Glutamatergic neuron (in vitro differentiated cells): ENCODE data around the gene ALDH16A1. TPM values are rescaled to one million over a fixed set of nuclear protein-coding genes. Genes with fewer than 3 reads are reported as not detected.

Experiments used
- DNase-seq: peaks from one replicate; pipeline ENCODE4 v3.0.0; 2022
- H3K27ac Mint-ChIP-seq: one replicate; pipeline ENCODE4 v1.8.0; 2020; ENCODE audit warnings: mild to moderate bottlenecking, mixed read lengths, inconsistent platforms; ENCODE audit not compliant: unreplicated experiment
- H3K27me3 Mint-ChIP-seq: one replicate; pipeline ENCODE4 v1.8.0; 2020; ENCODE audit warnings: mild to moderate bottlenecking, moderate library complexity, mixed read lengths, inconsistent platforms; ENCODE audit not compliant: unreplicated experiment
- H3K36me3 Mint-ChIP-seq: one replicate; pipeline ENCODE4 v1.8.0; 2020; ENCODE audit warnings: mild to moderate bottlenecking, mixed read lengths, inconsistent platforms; ENCODE audit not compliant: unreplicated experiment
- H3K4me1 Mint-ChIP-seq: one replicate; pipeline ENCODE4 v1.8.0; 2020; ENCODE audit warnings: mild to moderate bottlenecking, low read depth, mixed read lengths, inconsistent platforms; ENCODE audit not compliant: unreplicated experiment
- H3K4me3 Mint-ChIP-seq: one replicate; pipeline ENCODE4 v1.8.0; 2020; ENCODE audit warnings: mild to moderate bottlenecking, mixed read lengths, inconsistent platforms; ENCODE audit not compliant: unreplicated experiment
- H3K9me3 Mint-ChIP-seq: one replicate; pipeline ENCODE4 v1.8.0; 2020; ENCODE audit warnings: mild to moderate bottlenecking, moderate library complexity, mixed read lengths, inconsistent platforms; ENCODE audit not compliant: unreplicated experiment
- CTCF ChIP-seq: fragments of 200-600 bp; sonication (generic); IDR thresholded peaks from one replicate; pipeline ENCODE4 v1.5.0; 2021; ENCODE audit not compliant: partially characterized antibody, unreplicated experiment
- total RNA-seq: library from RNA; stranded (reverse); fragmentation: NEBNext Ultra II Directional; extraction: Animal tissue kit (Norgen Biotek cat#: 25700); gene quantifications from one replicate; pipeline ENCODE4 v1.2.1, GENCODE V29; 2021; ENCODE audit not compliant: unreplicated experiment

ALDH16A1 gene
- total RNA-seq, 1 donor from 2014 or later = 28.6 TPM

GRCh38 chr19:49408816-49409440 lies 44.1 kb upstream of the ALDH16A1 start:
- Mint-ChIP-seq H3K27me3 (peaks cover 13% of the 10 kb centered on the region), H3K4me3 (no peak overlapping the region)
- TF ChIP-seq CTCF = no peak

GRCh38 chr19:49409441-49410029 lies 43.5 kb upstream of the ALDH16A1 start:
- Mint-ChIP-seq H3K36me3 (no peaks in the 10 kb centered on the region), H3K4me1 (peaks cover 5% of the 10 kb centered on the region), H3K27ac (no peak overlapping the region), H3K9me3 (peaks cover 1% of the 10 kb centered on the region), H3K27me3 (peaks cover 13% of the 10 kb centered on the region), H3K4me3 (no peak overlapping the region)
- no peak for DNase-seq
- no peak for TF ChIP-seq CTCF

More at GRCh38 chr19:49408816-49409440, 44.1 kb upstream of the ALDH16A1 start:
- Mint-ChIP-seq H3K4me1 (peaks cover 8% of the 10 kb centered on the region), H3K27ac (no peak overlapping the region), H3K36me3 (no peaks in the 10 kb centered on the region), H3K9me3 (peaks cover 1% of the 10 kb centered on the region)
- no peak for DNase-seq

- H3K27me3 Mint-ChIP-seq = peaks cover 18% of the 10 kb centered on the region
- no peak overlapping the region for H3K27ac Mint-ChIP-seq
- no peak overlapping the region for H3K4me3 Mint-ChIP-seq
- H3K4me1 Mint-ChIP-seq = peaks cover 8% of the 10 kb centered on the region
- peaks cover 1% of the 10 kb centered on the region for H3K9me3 Mint-ChIP-seq
- no peak for TF ChIP-seq CTCF
- DNase-seq = no peak
- no peaks in the 10 kb centered on the region for H3K36me3 Mint-ChIP-seq
Measured at GRCh38 chr19:49411681-49412326, 41.2 kb upstream of the ALDH16A1 start.

- Mint-ChIP-seq H3K4me3 (no peak overlapping the region), H3K4me1 (peaks cover 10% of the 10 kb centered on the region), H3K27ac (no peak overlapping the region), H3K9me3 (peaks cover 1% of the 10 kb centered on the region), H3K27me3 (peaks cover 17% of the 10 kb centered on the region), H3K36me3 (no peaks in the 10 kb centered on the region)
- TF ChIP-seq CTCF = no peak
- peak; percentile 47 for DNase-seq
Measured at GRCh38 chr19:49413348-49413747, 39.7 kb upstream of the ALDH16A1 start.

GRCh38 chr19:49414256-49414655 lies 38.8 kb upstream of the ALDH16A1 start:
- H3K27ac Mint-ChIP-seq = no peak overlapping the region
- H3K27me3 Mint-ChIP-seq = peaks cover 17% of the 10 kb centered on the region
- H3K9me3 Mint-ChIP-seq = peaks cover 1% of the 10 kb centered on the region
- H3K4me1 Mint-ChIP-seq = peaks cover 10% of the 10 kb centered on the region
- TF ChIP-seq CTCF = no peak
- H3K4me3 Mint-ChIP-seq = no peak overlapping the region
- DNase-seq = no peak
- H3K36me3 Mint-ChIP-seq = no peaks in the 10 kb centered on the region
